Measurements from ENCODE around the gene LY86. TPM values are rescaled to one million over a fixed set of nuclear protein-coding genes. Genes with fewer than 3 reads are reported as not detected.
A peak's percentile ranks its signal among the peaks of the same experiment; 100 is the strongest.

LY86 gene
- total RNA-seq (ENCODE audit: low replicate concordance): not detected in 2 replicates
- long read RNA-seq: 0 reads

DNA sequence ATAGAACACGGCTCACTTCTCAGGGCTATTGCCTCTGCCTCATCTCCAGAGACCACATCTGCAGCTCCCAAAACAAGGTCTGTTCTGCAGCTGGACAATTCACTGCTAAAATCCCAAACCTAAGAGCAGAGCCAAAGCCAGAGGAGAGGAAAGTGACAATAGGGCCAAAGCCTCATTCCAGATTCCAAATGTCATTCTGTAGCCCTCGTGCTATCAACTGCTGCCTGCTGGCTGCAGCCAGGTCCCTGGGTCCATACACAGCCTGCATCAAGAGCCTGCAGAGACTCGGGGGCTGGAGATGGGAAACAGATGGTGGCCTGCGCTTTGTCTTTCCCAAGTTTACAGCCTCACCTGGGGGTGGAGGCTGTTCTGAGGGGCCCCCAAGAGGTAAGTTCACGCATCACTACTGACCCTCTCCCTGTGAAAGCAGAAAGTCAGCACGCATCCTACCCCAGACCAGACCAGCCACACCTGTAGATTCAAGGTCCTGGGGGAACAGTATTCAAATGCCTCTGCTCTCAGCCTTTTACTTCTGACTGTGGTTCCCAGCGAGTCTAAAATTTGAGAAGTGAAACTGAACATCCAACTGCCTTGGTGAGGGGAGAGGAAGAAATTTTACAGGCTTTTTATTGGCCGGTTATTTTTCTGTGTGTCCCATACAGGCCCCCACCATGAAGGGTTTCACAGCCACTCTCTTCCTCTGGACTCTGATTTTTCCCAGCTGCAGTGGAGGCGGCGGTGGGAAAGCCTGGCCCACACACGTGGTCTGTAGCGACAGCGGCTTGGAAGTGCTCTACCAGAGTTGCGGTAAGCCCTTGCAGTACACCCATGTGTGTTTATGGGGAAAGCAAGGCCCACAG is at the start of gene LY86:
Gene LY86, plus strand, starts transcription at position 657 of the 860 bp plus-strand sequence. Its CDS starts 15 bp downstream, at position 672.
- Mint-ChIP-seq H3K27ac (no peak within 1 kb of the TSS), H3K27me3 (peaks cover 4% of the 10 kb centered on the region), H3K4me1 (ENCODE audit: unreplicated experiment) (peaks cover 10% of the 10 kb centered on the region)

DNA sequence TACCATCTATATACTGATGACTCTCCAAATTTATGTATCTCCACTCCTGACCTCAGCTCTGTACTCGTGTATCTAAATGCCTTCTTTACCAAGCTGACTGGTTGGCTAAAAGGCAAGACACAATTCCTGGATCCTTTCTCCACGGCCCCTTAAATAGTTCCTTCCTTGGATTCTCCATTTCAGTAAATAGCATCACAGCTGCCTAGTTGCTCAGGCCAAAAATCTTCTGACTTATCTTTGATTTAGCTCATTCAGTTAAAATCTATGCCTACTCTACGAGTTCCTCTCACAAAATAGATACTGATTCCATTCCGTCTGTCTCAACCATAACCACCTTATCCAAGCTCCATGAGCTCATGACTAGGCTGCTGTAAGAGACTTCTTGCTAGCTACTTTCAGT is 49.5 kb upstream of the LY86 start:
- DNase-seq (ENCODE audit: extremely low spot score, unreplicated experiment): no peak
- Mint-ChIP-seq H3K27me3 (peaks cover 46% of the 10 kb centered on the region), H3K9me3 (no peaks in the 10 kb centered on the region), H3K4me3 (no peak overlapping the region), H3K36me3 (no peaks in the 10 kb centered on the region), H3K4me1 (ENCODE audit: unreplicated experiment) (no peaks in the 10 kb centered on the region), H3K27ac (no peak overlapping the region)
- TF ChIP-seq, protein P1, sequence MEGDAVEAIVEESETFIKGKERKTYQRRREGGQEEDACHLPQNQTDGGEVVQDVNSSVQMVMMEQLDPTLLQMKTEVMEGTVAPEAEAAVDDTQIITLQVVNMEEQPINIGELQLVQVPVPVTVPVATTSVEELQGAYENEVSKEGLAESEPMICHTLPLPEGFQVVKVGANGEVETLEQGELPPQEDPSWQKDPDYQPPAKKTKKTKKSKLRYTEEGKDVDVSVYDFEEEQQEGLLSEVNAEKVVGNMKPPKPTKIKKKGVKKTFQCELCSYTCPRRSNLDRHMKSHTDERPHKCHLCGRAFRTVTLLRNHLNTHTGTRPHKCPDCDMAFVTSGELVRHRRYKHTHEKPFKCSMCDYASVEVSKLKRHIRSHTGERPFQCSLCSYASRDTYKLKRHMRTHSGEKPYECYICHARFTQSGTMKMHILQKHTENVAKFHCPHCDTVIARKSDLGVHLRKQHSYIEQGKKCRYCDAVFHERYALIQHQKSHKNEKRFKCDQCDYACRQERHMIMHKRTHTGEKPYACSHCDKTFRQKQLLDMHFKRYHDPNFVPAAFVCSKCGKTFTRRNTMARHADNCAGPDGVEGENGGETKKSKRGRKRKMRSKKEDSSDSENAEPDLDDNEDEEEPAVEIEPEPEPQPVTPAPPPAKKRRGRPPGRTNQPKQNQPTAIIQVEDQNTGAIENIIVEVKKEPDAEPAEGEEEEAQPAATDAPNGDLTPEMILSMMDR (conservative IDR thresholded peaks at IDR 0.05): no peak

More for the DNA sequence above, at the start of gene LY86:
- TF ChIP-seq, protein P1 (conservative IDR thresholded peaks at IDR 0.05): no peak
- no peaks in the 10 kb centered on the region for H3K36me3 Mint-ChIP-seq
- H3K4me3 Mint-ChIP-seq: no peak within 1 kb of the TSS
- no peak for DNase-seq (ENCODE audit: extremely low spot score, unreplicated experiment)
- no peaks in the 10 kb centered on the region for H3K9me3 Mint-ChIP-seq

DNA sequence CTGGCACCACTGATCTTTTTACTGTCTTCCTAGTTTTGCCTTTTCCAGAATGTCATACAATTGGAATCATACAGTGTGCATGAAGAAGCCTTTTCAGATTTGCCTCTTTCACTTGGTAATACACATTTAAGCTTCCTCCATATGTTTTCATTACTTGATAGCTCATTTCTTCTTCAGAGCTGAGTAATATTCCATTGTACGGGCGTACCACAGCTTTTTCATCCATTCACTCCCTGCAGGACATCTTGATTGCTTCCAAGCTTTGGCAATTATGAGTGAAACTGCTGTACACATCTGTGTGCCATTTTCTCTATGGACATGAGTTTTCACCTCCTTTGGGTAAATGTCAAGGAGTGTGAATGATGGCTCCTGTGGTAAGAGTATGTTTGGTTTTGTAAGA is 46.2 kb upstream of the LY86 start:
- H3K36me3 Mint-ChIP-seq: no peaks in the 10 kb centered on the region
- TF ChIP-seq, protein P1 (conservative IDR thresholded peaks at IDR 0.05): no peak
- peaks cover 69% of the 10 kb centered on the region for H3K27me3 Mint-ChIP-seq

DNA sequence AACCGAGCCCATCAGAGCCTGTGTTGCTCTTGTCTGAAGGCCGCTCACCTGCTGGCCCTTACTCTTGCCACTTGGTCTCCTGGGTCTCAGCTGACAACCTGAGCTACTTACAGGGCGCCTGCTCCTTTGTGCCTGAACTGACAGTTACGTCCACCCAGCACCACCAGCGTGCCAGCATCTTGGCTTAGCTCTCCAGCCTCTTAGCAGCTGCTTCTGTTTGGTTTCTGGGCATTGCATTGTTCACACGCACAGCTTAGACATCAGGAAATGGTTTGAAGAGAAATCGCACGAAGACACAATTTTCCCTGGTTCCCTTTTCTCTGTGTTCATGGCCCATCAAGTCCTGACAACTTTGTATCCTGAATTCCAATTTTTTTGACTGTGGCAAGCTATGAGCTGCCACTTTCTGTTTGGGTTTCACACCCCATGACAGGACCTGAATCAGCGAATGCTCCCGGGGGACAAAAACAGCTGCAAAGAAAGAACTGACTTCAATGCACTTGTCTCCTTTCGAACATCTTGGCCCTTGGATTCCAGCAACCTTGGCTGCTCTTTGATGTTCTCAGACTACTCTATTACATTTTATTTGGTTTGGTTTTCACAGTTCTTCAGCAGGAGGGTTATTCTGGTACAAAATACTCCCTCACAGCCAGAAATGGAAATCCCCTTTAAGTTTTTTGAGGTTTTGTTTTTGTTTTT is 45.2 kb upstream of the LY86 start:
- H3K27ac Mint-ChIP-seq: no peak overlapping the region
- H3K9me3 Mint-ChIP-seq: no peaks in the 10 kb centered on the region
- TF ChIP-seq, protein P1 (conservative IDR thresholded peaks at IDR 0.05): no peak
- H3K27me3 Mint-ChIP-seq: peaks cover 70% of the 10 kb centered on the region
- no peak overlapping the region for H3K4me3 Mint-ChIP-seq
- peaks cover 4% of the 10 kb centered on the region for H3K4me1 Mint-ChIP-seq (ENCODE audit: unreplicated experiment)
- no peak for DNase-seq (ENCODE audit: extremely low spot score, unreplicated experiment)
- H3K36me3 Mint-ChIP-seq: no peaks in the 10 kb centered on the region

More for the DNA sequence above, 46.2 kb upstream of the LY86 start:
- Mint-ChIP-seq H3K9me3 (no peaks in the 10 kb centered on the region), H3K4me1 (ENCODE audit: unreplicated experiment) (peaks cover 4% of the 10 kb centered on the region), H3K27ac (no peak overlapping the region), H3K4me3 (no peak overlapping the region)
- no peak for DNase-seq (ENCODE audit: extremely low spot score, unreplicated experiment)

DNA sequence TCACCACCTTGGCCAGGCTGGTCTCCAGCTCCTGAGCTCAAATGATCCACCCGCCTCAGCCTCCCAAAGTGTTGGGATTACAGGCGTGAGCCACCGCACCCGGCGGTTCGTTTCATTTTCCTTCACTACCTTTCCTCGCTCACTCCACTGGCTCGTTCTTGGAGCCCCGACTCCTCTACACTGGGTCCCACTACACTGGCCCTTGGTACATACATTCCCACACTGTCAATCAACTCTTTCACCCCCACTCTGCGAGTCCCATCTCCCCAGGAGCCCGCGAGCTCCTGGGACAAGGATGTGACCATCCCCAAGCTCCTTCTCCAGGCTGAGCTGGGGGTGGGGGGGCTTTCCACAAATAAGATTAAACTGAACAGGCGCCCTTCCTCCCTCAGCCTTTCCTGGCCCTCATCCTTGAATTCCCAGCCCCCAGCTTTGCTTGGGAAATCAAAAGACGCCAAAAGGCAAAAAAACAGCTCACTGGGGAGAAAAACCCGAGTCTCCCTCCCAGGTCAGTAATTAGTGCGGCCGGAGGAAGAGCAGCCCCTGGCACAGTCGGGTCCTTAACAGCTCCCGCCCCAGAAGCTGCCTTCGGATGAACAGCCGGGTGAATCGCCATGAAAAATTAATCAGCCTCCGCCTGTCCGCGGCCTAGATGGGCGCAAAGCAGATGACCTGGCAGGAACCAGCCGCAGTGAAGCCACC is 42.8 kb upstream of the LY86 start:
- no peak for DNase-seq (ENCODE audit: extremely low spot score, unreplicated experiment)
- H3K4me3 Mint-ChIP-seq: peak overlapping the region; percentile 65
- peaks cover 59% of the 10 kb centered on the region for H3K27me3 Mint-ChIP-seq
- no peak overlapping the region for H3K27ac Mint-ChIP-seq
- no peaks in the 10 kb centered on the region for H3K9me3 Mint-ChIP-seq
- peaks cover 4% of the 10 kb centered on the region for H3K4me1 Mint-ChIP-seq (ENCODE audit: unreplicated experiment)
- H3K36me3 Mint-ChIP-seq: no peaks in the 10 kb centered on the region
- TF ChIP-seq, protein P1 (conservative IDR thresholded peaks at IDR 0.05): no peak
